ENCODE results near the gene CALCA. TPM values are rescaled to one million over a fixed set of nuclear protein-coding genes. Genes with fewer than 3 reads are reported as not detected.

Gene CALCA
- total and polyA plus RNA-seq, 2 of the 8 experiments (the other 6 are each of a cell fraction or from before 2014, with no cell fraction given) = 0.50 to 0.73 TPM

GRCh38 chr11:15011776-15012345, 39.7 kb upstream of the CALCA start (continued):
- TF ChIP-seq CHD7 (IDR thresholded peaks at IDR 0.05; ENCODE audit: insufficient replicate concordance, low read length) (no peak), JUND (IDR thresholded peaks at IDR 0.05; ENCODE audit: low read length) (no peak), NRF1 (IDR thresholded peaks at IDR 0.05; ENCODE audit: low read depth, low read length) (no peak), PHF8 (conservative IDR thresholded peaks at IDR 0.05; ENCODE audit: low read depth, low read length) (no peak), BRCA1 (IDR thresholded peaks at IDR 0.05; ENCODE audit: low read depth, low read length) (no peak), CBX5 (IDR thresholded peaks at IDR 0.05; ENCODE audit: low read depth, low read length) (no peak), CTCF (IDR thresholded peaks at IDR 0.05; ENCODE audit: control extremely low read depth in 1 of 3, insufficient read depth in 1 of 3, low read depth in 1 of 3, low read length in 3 of 3) (no peak)
